ENCODE data around the gene APBB2.

The APBB2 gene

GRCh38 chr4:41216294-41217019, 2.1 kb upstream of the APBB2 start:
- Histone ChIP-seq H3K4me3 (ENCODE audit: low read depth, low read length) (peak overlapping the region; percentile 93), H3K36me3 (ENCODE audit: insufficient read depth, low read length) (no peaks in the 10 kb centered on the region), H3K27ac (ENCODE audit: low read depth, low read length) (peak overlapping the region; percentile 77), H2AFZ (ENCODE audit: low read length, unreplicated experiment) (peak overlapping the region; percentile 85), H3K27me3 (ENCODE audit: insufficient read depth, low read length) (no peaks in the 10 kb centered on the region), H3K79me2 (ENCODE audit: control insufficient read depth, insufficient read depth, low read length, unreplicated experiment) (peaks cover 28% of the 10 kb centered on the region), H3K4me1 (ENCODE audit: control insufficient read depth, insufficient read depth, low read length, unreplicated experiment) (peaks cover 20% of the 10 kb centered on the region)

- H3K36me3 ChIP-seq (ENCODE audit: insufficient read depth, low read length), result no peaks in the 10 kb centered on the region
- peak overlapping the region; percentile 23; the same call in 1 of the 2 replicates for H3K27ac ChIP-seq (ENCODE audit: low read depth, low read length)
- H3K27me3 ChIP-seq (ENCODE audit: insufficient read depth, low read length), result no peaks in the 10 kb centered on the region
- peaks cover 32% of the 10 kb centered on the region for H3K79me2 ChIP-seq (ENCODE audit: control insufficient read depth, insufficient read depth, low read length, unreplicated experiment)
- H2AFZ ChIP-seq (ENCODE audit: low read length, unreplicated experiment), result peak overlapping the region; percentile 85
- peak overlapping the region; percentile 93 for H3K4me3 ChIP-seq (ENCODE audit: low read depth, low read length)
- peaks cover 20% of the 10 kb centered on the region for H3K4me1 ChIP-seq (ENCODE audit: control insufficient read depth, insufficient read depth, low read length, unreplicated experiment)
These were observed 1.6 kb upstream of the APBB2 start for GRCh38 chr4:41215969-41216293.

GRCh38 chr4:41215155-41215554, 813 bp upstream of the APBB2 start:
- H3K4me1 ChIP-seq (ENCODE audit: control insufficient read depth, insufficient read depth, low read length, unreplicated experiment), result peaks cover 20% of the 10 kb centered on the region
- H2AFZ ChIP-seq (ENCODE audit: low read length, unreplicated experiment), result no peak overlapping the region
- no peaks in the 10 kb centered on the region for H3K36me3 ChIP-seq (ENCODE audit: insufficient read depth, low read length)
- no peaks in the 10 kb centered on the region for H3K27me3 ChIP-seq (ENCODE audit: insufficient read depth, low read length)
- H3K27ac ChIP-seq (ENCODE audit: low read depth, low read length), result no peak overlapping the region
- peak overlapping the region; percentile 93 for H3K4me3 ChIP-seq (ENCODE audit: low read depth, low read length)
- H3K79me2 ChIP-seq (ENCODE audit: control insufficient read depth, insufficient read depth, low read length, unreplicated experiment), result peaks cover 39% of the 10 kb centered on the region

GRCh38 chr4:41214825-41215146, 444 bp upstream of the APBB2 start:
- H3K27ac ChIP-seq (ENCODE audit: low read depth, low read length), result no peak overlapping the region
- H2AFZ ChIP-seq (ENCODE audit: low read length, unreplicated experiment), result peak overlapping the region; percentile 79

GRCh38 chr4:41213625-41214135, 662 bp downstream of the APBB2 start:
- peaks cover 32% of the 10 kb centered on the region for H3K4me1 ChIP-seq (ENCODE audit: control insufficient read depth, insufficient read depth, low read length, unreplicated experiment)
- peak overlapping the region; percentile 88 for H3K4me3 ChIP-seq (ENCODE audit: low read depth, low read length)
- H3K27me3 ChIP-seq (ENCODE audit: insufficient read depth, low read length), result no peaks in the 10 kb centered on the region
- H3K27ac ChIP-seq (ENCODE audit: low read depth, low read length), result peak overlapping the region; percentile 46; the same call in 1 of the 2 replicates
- peak overlapping the region; percentile 32 for H2AFZ ChIP-seq (ENCODE audit: low read length, unreplicated experiment)
- no peaks in the 10 kb centered on the region for H3K36me3 ChIP-seq (ENCODE audit: insufficient read depth, low read length)
- peaks cover 54% of the 10 kb centered on the region for H3K79me2 ChIP-seq (ENCODE audit: control insufficient read depth, insufficient read depth, low read length, unreplicated experiment)

More at GRCh38 chr4:41214825-41215146, 444 bp upstream of the APBB2 start:
- H3K79me2 ChIP-seq (ENCODE audit: control insufficient read depth, insufficient read depth, low read length, unreplicated experiment), result peaks cover 43% of the 10 kb centered on the region
- no peaks in the 10 kb centered on the region for H3K27me3 ChIP-seq (ENCODE audit: insufficient read depth, low read length)
- H3K4me1 ChIP-seq (ENCODE audit: control insufficient read depth, insufficient read depth, low read length, unreplicated experiment), result peaks cover 21% of the 10 kb centered on the region
- H3K4me3 ChIP-seq (ENCODE audit: low read depth, low read length), result peak overlapping the region; percentile 48
- no peaks in the 10 kb centered on the region for H3K36me3 ChIP-seq (ENCODE audit: insufficient read depth, low read length)

- peak overlapping the region; percentile 32 for H2AFZ ChIP-seq (ENCODE audit: low read length, unreplicated experiment)
- H3K27me3 ChIP-seq (ENCODE audit: insufficient read depth, low read length), result no peaks in the 10 kb centered on the region
- H3K36me3 ChIP-seq (ENCODE audit: insufficient read depth, low read length), result no peaks in the 10 kb centered on the region
- peak overlapping the region; percentile 46 for H3K27ac ChIP-seq (ENCODE audit: low read depth, low read length)
- peak overlapping the region; percentile 88 for H3K4me3 ChIP-seq (ENCODE audit: low read depth, low read length)
- peaks cover 42% of the 10 kb centered on the region for H3K4me1 ChIP-seq (ENCODE audit: control insufficient read depth, insufficient read depth, low read length, unreplicated experiment)
- H3K79me2 ChIP-seq (ENCODE audit: control insufficient read depth, insufficient read depth, low read length, unreplicated experiment), result peaks cover 63% of the 10 kb centered on the region
These were observed 1.6 kb downstream of the APBB2 start for GRCh38 chr4:41212616-41213203.

GRCh38 chr4:41211951-41212615, 2.3 kb downstream of the APBB2 start:
- H2AFZ ChIP-seq (ENCODE audit: low read length, unreplicated experiment), result no peak overlapping the region
- H3K4me1 ChIP-seq (ENCODE audit: control insufficient read depth, insufficient read depth, low read length, unreplicated experiment), result peaks cover 46% of the 10 kb centered on the region
- H3K27ac ChIP-seq (ENCODE audit: low read depth, low read length), result peak overlapping the region; percentile 46
- H3K79me2 ChIP-seq (ENCODE audit: control insufficient read depth, insufficient read depth, low read length, unreplicated experiment), result peaks cover 69% of the 10 kb centered on the region
- peak overlapping the region; percentile 88 for H3K4me3 ChIP-seq (ENCODE audit: low read depth, low read length)
- H3K27me3 ChIP-seq (ENCODE audit: insufficient read depth, low read length), result no peaks in the 10 kb centered on the region
- no peaks in the 10 kb centered on the region for H3K36me3 ChIP-seq (ENCODE audit: insufficient read depth, low read length)

GRCh38 chr4:41209901-41210300, 4.4 kb downstream of the APBB2 start:
- no peaks in the 10 kb centered on the region for H3K27me3 ChIP-seq (ENCODE audit: insufficient read depth, low read length)
- H3K27ac ChIP-seq (ENCODE audit: low read depth, low read length), result no peak overlapping the region
- no peak overlapping the region for H3K4me3 ChIP-seq (ENCODE audit: low read depth, low read length)
- peaks cover 56% of the 10 kb centered on the region for H3K4me1 ChIP-seq (ENCODE audit: control insufficient read depth, insufficient read depth, low read length, unreplicated experiment)
- no peak overlapping the region for H2AFZ ChIP-seq (ENCODE audit: low read length, unreplicated experiment)
- H3K36me3 ChIP-seq (ENCODE audit: insufficient read depth, low read length), result no peaks in the 10 kb centered on the region
- H3K79me2 ChIP-seq (ENCODE audit: control insufficient read depth, insufficient read depth, low read length, unreplicated experiment), result peaks cover 90% of the 10 kb centered on the region

- Histone ChIP-seq H3K36me3 (ENCODE audit: insufficient read depth, low read length) (no peaks in the 10 kb centered on the region), H3K79me2 (ENCODE audit: control insufficient read depth, insufficient read depth, low read length, unreplicated experiment) (peaks cover 96% of the 10 kb centered on the region), H3K27ac (ENCODE audit: low read depth, low read length) (peak overlapping the region; percentile 31), H3K4me3 (ENCODE audit: low read depth, low read length) (no peak overlapping the region), H3K4me1 (ENCODE audit: control insufficient read depth, insufficient read depth, low read length, unreplicated experiment) (peaks cover 63% of the 10 kb centered on the region), H3K27me3 (ENCODE audit: insufficient read depth, low read length) (no peaks in the 10 kb centered on the region), H2AFZ (ENCODE audit: low read length, unreplicated experiment) (no peak overlapping the region)
These were observed 5.2 kb downstream of the APBB2 start for GRCh38 chr4:41209187-41209586.

GRCh38 chr4:41207291-41207831, 7.0 kb downstream of the APBB2 start:
- peak overlapping the region; percentile 56 for H3K27ac ChIP-seq (ENCODE audit: low read depth, low read length)
- H3K4me1 ChIP-seq (ENCODE audit: control insufficient read depth, insufficient read depth, low read length, unreplicated experiment), result peaks cover 82% of the 10 kb centered on the region
- peaks cover 95% of the 10 kb centered on the region for H3K79me2 ChIP-seq (ENCODE audit: control insufficient read depth, insufficient read depth, low read length, unreplicated experiment)
- H2AFZ ChIP-seq (ENCODE audit: low read length, unreplicated experiment), result no peak overlapping the region
- no peak overlapping the region for H3K4me3 ChIP-seq (ENCODE audit: low read depth, low read length)
- no peaks in the 10 kb centered on the region for H3K27me3 ChIP-seq (ENCODE audit: insufficient read depth, low read length)
- no peaks in the 10 kb centered on the region for H3K36me3 ChIP-seq (ENCODE audit: insufficient read depth, low read length)

All from ACC112 (cell line).